ENCODE results near the gene VPS25.

DNA sequence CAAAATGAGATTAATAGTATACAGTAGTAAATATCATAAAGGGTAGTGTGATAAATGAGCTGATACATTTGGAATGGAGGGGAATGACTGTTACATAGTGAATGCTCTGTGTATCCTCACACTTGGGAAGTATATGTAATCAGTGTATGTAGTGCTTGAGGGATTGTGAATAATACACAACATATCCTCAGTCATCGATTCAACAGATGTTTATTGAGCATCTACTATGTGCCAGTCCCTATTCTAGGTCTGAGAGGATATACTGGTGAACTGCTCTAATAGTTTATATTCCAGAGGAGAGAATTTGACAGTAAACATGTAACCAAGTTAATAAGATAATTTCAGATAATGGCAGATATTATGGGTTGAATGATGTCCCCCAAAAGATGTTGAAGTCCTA is 54.2 kb downstream of the VPS25 start:
- TF ChIP-seq EP300 (IDR thresholded peaks at IDR 0.05) (no peak), POLR2A (IDR thresholded peaks at IDR 0.05) (no peak), CTCF (IDR thresholded peaks at IDR 0.05) (no peak)

Measured in upper lobe of left lung (tissue), 4 donors.